Endothelial cell of umbilical vein (primary cell): ENCODE data around the gene P4HB. TPM values are rescaled to one million over a fixed set of nuclear protein-coding genes. Genes with fewer than 3 reads are reported as not detected.
A peak's percentile ranks its signal among the peaks of the same experiment; 100 is the strongest.

Source experiments
- BruUV-seq: library from RNA; stranded (reverse); fragments of 400-500 nt; replicated peaks from 2 replicates; lab custom pipeline; 2021; lab: Mats Ljungman, UMichigan
- CTCF ChIA-PET: fragments of 300-600, 350-600 bp; sonication (Branson Sonifier 250); formaldehyde crosslinking; loops from one replicate; lab custom pipeline; 2021; ENCODE audit warnings: antibody characterized with exemption, inconsistent platforms; lab: Charles Lee
- POLR2A ChIA-PET: fragments of 300-600, 350-600 bp; sonication (Branson Sonifier 250); formaldehyde crosslinking; loops from one replicate; lab custom pipeline; 2021; ENCODE audit warnings: antibody characterized with exemption, inconsistent platforms; lab: Charles Lee
- DNase-seq: peaks from one replicate; pipeline ENCODE4 v3.0.0-alpha.2; 2011; ENCODE audit warnings: low read depth, low spot score
- FAIRE-seq: peaks from 2 replicates; lab custom pipeline; 2011; peaks lifted over from hg19 to GRCh38; lab: Jason Lieb, UNC
- H2AFZ ChIP-seq: 2 replicates; pipeline ENCODE4 v1.6.0; 2012; ENCODE audit warnings: low read depth, low read length, control low read depth, inconsistent platforms
- H3K27ac ChIP-seq: 2 replicates; pipeline ENCODE4 v1.5.1; 2011; ENCODE audit warnings: low read depth, mild to moderate bottlenecking, control low read depth, low read length, moderate library complexity; ENCODE audit not compliant: insufficient read depth
- H3K27me3 ChIP-seq, 2 experiments: 2 replicates each; pipeline versions ENCODE4 v1.6.0 to v1.6.1; 2011; ENCODE audit warnings: low read length in 2 of 2, mixed read lengths in 1 of 2; ENCODE audit not compliant: control insufficient read depth in 2 of 2, insufficient read depth in 2 of 2
- H3K36me3 ChIP-seq, 2 experiments: 2 replicates in 1 of 2; 3 replicates in 1 of 2; pipeline ENCODE4 v1.5.1; 2011; ENCODE audit warnings: low read length in 2 of 2, mild to moderate bottlenecking in 1 of 2, moderate library complexity in 1 of 2; ENCODE audit not compliant: control insufficient read depth in 2 of 2, insufficient read depth in 2 of 2; ENCODE audit errors: extremely low read depth in 1 of 2
- H3K4me1 ChIP-seq: 3 replicates; pipeline ENCODE4 v1.5.1; 2011; ENCODE audit warnings: mild to moderate bottlenecking, low read length; ENCODE audit not compliant: control insufficient read depth, insufficient read depth; ENCODE audit errors: extremely low read depth
- H3K4me2 ChIP-seq: 2 replicates; pipeline ENCODE4 v1.6.1; 2011; ENCODE audit warnings: low read length, control low read depth, mixed read lengths; ENCODE audit not compliant: insufficient read depth
- H3K4me3 ChIP-seq, 3 experiments: fragments of 200-600 bp in 1 of 3; sonication (generic), shearing (Covaris generic) in 1 of 3; replicated peaks in 1 of 3; 2 replicates each; pipeline ENCODE4 v1.5.1; 2011 to 2016; ENCODE audit warnings: control low read depth in 3 of 3, low read length in 3 of 3, mild to moderate bottlenecking in 2 of 3, inconsistent platforms in 1 of 3, low read depth in 1 of 3, moderate library complexity in 1 of 3; ENCODE audit not compliant: insufficient read depth in 1 of 3
- H3K79me2 ChIP-seq: 2 replicates; pipeline ENCODE4 v1.6.0; 2012; ENCODE audit warnings: low read length, inconsistent platforms; ENCODE audit not compliant: control insufficient read depth, insufficient read depth
- H3K9ac ChIP-seq: replicated peaks from 2 replicates; pipeline ENCODE3; 2011; ENCODE audit warnings: low read length, control low read depth; ENCODE audit not compliant: insufficient read depth; ENCODE audit errors: extremely low read depth
- H3K9me1 ChIP-seq: replicated peaks from 3 replicates; pipeline ENCODE4 v1.6.0; 2011; ENCODE audit warnings: mild to moderate bottlenecking, low read length; ENCODE audit not compliant: control insufficient read depth, insufficient read depth; ENCODE audit errors: extremely low read depth
- H3K9me3 ChIP-seq: replicated peaks from 2 replicates; pipeline ENCODE4 v1.5.1; 2012; ENCODE audit warnings: low read length, inconsistent platforms; ENCODE audit not compliant: control insufficient read depth, insufficient read depth
- H4K20me1 ChIP-seq: replicated peaks from 2 replicates; pipeline ENCODE3; 2011; ENCODE audit warnings: mild to moderate bottlenecking, low read length; ENCODE audit not compliant: control insufficient read depth, insufficient read depth; ENCODE audit errors: extremely low read depth
- CTCF ChIP-seq, 2 donors: IDR thresholded peaks; 1 replicate in 1 of 2; 2 replicates in 1 of 2; pipeline ENCODE4 v1.5.1; 2011; ENCODE audit warnings: low read length in 2 of 2, mild to moderate bottlenecking in 2 of 2, moderate library complexity in 2 of 2, control low read depth in 1 of 2, inconsistent platforms in 1 of 2, low read depth in 1 of 2; ENCODE audit not compliant: insufficient read depth in 1 of 2; ENCODE audit errors: extremely low read depth in 1 of 2
- EZH2 ChIP-seq: IDR thresholded peaks from 2 replicates; pipeline ENCODE4 v1.6.1; 2012; ENCODE audit warnings: borderline replicate concordance, low read depth, mild to moderate bottlenecking, moderate library complexity, low read length, inconsistent platforms; ENCODE audit not compliant: severe bottlenecking
- FOS ChIP-seq: IDR thresholded peaks from 2 replicates; pipeline ENCODE4 v1.6.1; 2011; ENCODE audit warnings: mild to moderate bottlenecking, low read length, moderate library complexity, borderline replicate concordance; ENCODE audit not compliant: insufficient read depth
- GATA2 ChIP-seq: IDR thresholded peaks from 2 replicates; pipeline ENCODE4 v1.7.0; 2011; ENCODE audit warnings: low read depth, mild to moderate bottlenecking, moderate library complexity, mixed read lengths, low read length; ENCODE audit not compliant: insufficient read length, insufficient read depth
- JUN ChIP-seq: IDR thresholded peaks from 2 replicates; pipeline ENCODE4 v1.6.1; 2011; ENCODE audit warnings: borderline replicate concordance, low read depth; ENCODE audit not compliant: insufficient read length, insufficient read depth
- MYC ChIP-seq: IDR thresholded peaks from one replicate; pipeline ENCODE4 v1.6.1; 2011; ENCODE audit warnings: mild to moderate bottlenecking, low read depth, low read length
- POLR2A ChIP-seq: IDR thresholded peaks from 2 replicates; pipeline ENCODE4 v1.6.1; 2012; ENCODE audit warnings: low read depth, mild to moderate bottlenecking, control low read depth, low read length
- POLR2AphosphoS5 ChIP-seq: IDR thresholded peaks from 2 replicates; pipeline ENCODE4 v1.6.1; 2012; ENCODE audit warnings: low read depth, mild to moderate bottlenecking, control low read depth, low read length, moderate library complexity; ENCODE audit not compliant: insufficient read depth
- dilution Hi-C: fragments of 300-500 bp; cut with MboI; formaldehyde crosslinking; loops from one replicate; pipeline ENCODE4 v1.15.0; 2019; ENCODE audit warnings: low sequenced_read_pairs; ENCODE audit not compliant: extremely low pct_ligation_motif_present
- intact Hi-C: fragments of 100-400 bp; cut with micrococcal nuclease; formaldehyde crosslinking; loops from one replicate; pipeline ENCODE4 v1.10.0; 2022
- polyA plus RNA-seq, 4 experiments: library from polyadenylated mRNA; depleted of rRNA in 3 of 4; stranded (reverse) in 3 of 4; unstranded in 1 of 4; fragments of >200 nt; gene quantifications; 2 replicates each; pipeline versions ENCODE4 v1.2.1 to v1.2.3, GENCODE V29; 2011 to 2012; ENCODE audit warnings: missing spikeins in 1 of 4
- total RNA-seq: library from RNA; stranded (reverse); gene quantifications from 2 replicates; pipeline ENCODE4 v1.2.3, GENCODE V29; 2021
- TF ChIP-seq, protein P1 (sequence below): IDR thresholded peaks from 2 replicates; pipeline ENCODE4 v1.6.1; 2011; ENCODE audit not compliant: insufficient read depth, insufficient read length

P4HB gene
- total and polyA plus RNA-seq, 2 donors (not counting 3 experiments of a cell fraction or from before 2014, with no cell fraction given) = 201 to 988 TPM

GRCh38 chr17:81833160-81833920 is 27.0 kb downstream of the P4HB start, which contains the start of gene MCRIP1:
Gene MCRIP1 (minus strand): TSS chr17:81833291. CDS start chr17:81824506, 8,785 bp downstream.
- H3K9ac ChIP-seq = peak within 1 kb of the TSS; percentile 86
- H3K4me3 ChIP-seq = peak within 1 kb of the TSS; percentile 59 to 72 (median 68)
- peak; percentile 81 for FAIRE-seq
- H3K79me2 ChIP-seq = peaks cover 9% of the 10 kb centered on the region
- H3K4me2 ChIP-seq = peak within 1 kb of the TSS; percentile 70
- peaks cover 11% of the 10 kb centered on the region for H3K4me1 ChIP-seq
- dilution Hi-C loops = no loop called here
- DNase-seq = peak; percentile 91
- TF ChIP-seq EZH2 (no peak), GATA2 (no peak), CTCF (IDR thresholded peaks at IDR 0.05; ENCODE audit: extremely low read depth in 1 of 2, insufficient read depth in 1 of 2, low read depth in 1 of 2, low read length in 2 of 2) (no peak), FOS (no peak), MYC (no peak), POLR2AphosphoS5 (peak; percentile 83), POLR2A (peak; percentile 82), JUN (no peak)
- TF ChIP-seq, protein P1, sequence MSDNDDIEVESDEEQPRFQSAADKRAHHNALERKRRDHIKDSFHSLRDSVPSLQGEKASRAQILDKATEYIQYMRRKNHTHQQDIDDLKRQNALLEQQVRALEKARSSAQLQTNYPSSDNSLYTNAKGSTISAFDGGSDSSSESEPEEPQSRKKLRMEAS = peak; percentile 70
- H3K9me1 ChIP-seq = no peaks in the 10 kb centered on the region
- H3K27ac ChIP-seq = peak within 1 kb of the TSS; percentile 74
- ChIA-PET POLR2A (interaction anchor here (0.6 to 1.5 kb wide), 2 partner anchors 23 to 99 kb away, joined by 3 to 5 read pairs; no protein-coding TSS in a partner anchor), CTCF (interaction anchor here (0.6 to 2.5 kb wide), 2 partner anchors 12 to 27 kb away, joined by 3 to 20 read pairs; no protein-coding TSS in a partner anchor)
- H3K36me3 ChIP-seq = peaks cover 0 to 1% of the 10 kb centered on the region in 2 experiments
- TSS peak; percentile 66 for BruUV-seq
- no peaks in the 10 kb centered on the region for H3K9me3 ChIP-seq
- H4K20me1 ChIP-seq = no peaks in the 10 kb centered on the region
- H3K27me3 ChIP-seq = no peaks in the 10 kb centered on the region
- intact Hi-C loops = no loop called here
- H2AFZ ChIP-seq = peak within 1 kb of the TSS; percentile 80
